GM19455 (cell line): ENCODE data around the gene FSIP2.
"Not testable (repeated sequence)": the region's sequence is repeated elsewhere in the genome, so short reads cannot be mapped to it uniquely, and the experiment has no call there.

Source experiments
- ATAC-seq: cut with Tn5 transposase; IDR thresholded peaks from one replicate; pipeline ENCODE4 v1.9.1; 2021; ENCODE audit not compliant: unreplicated experiment

The FSIP2 gene

DNA sequence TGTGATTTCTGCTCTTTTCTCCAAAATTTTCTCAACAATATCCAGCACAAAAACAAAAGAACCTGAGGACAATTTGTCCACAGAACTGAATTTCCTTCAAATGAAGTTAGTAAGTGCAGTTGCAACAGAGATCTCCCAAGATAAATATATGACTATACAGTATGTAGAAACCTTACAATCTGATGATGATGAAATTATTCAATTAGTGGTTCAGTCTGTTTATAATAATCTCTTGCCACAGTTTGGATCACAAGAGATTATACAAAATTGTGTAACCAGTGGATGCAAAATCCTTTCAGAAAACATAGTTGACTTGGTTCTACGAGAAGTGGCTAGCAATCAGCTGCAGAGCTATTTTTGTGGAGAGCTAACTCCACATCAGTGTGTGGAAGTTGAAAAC lies 68.7 kb downstream of the FSIP2 start:
- ATAC-seq, result no peak

DNA sequence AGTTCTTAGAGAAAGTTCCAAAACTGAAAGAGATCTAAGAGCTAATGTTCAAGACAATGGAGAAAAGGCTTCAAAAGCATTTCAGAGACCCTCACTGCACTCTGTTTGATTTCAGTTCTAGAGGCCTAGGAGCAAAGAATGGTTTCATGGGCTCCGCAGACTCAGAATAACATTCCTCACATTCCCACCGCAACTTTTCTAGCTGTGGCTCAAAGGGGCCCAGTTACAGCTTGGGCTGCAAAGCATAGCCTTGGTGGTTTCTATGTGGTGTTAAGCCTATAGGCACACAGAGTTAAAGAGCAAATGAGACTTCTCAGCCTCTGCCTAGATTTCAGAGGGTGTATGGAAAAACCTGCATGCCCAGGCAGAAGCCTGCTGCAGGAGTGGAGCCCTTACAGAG lies 73.0 kb downstream of the FSIP2 start:
- no peak for ATAC-seq

- no peak for ATAC-seq
Measured at GRCh38 chr2:185813707-185814106, 75.1 kb downstream of the FSIP2 start.

GRCh38 chr2:185817991-185818390 lies 79.4 kb downstream of the FSIP2 start:
- no peak for ATAC-seq

DNA sequence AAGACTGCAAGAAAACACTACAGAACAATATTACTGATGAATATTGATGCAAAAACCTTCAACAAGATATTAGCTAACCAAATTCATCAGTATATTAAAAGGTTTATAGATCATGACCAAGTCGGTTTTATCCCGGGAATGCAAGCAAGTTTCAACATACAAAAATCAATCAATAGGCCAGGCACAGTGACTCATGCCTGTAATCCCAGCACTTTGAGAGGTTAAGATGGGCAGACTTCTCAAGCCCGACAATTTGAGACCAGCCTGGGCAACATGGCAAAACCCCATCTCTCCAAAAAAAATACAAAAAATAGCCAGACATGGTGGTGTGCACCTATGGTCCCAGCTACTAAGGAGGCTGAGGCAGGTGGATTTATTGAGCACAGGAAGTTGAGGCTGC lies 82.9 kb downstream of the FSIP2 start:
- no peak for ATAC-seq

DNA sequence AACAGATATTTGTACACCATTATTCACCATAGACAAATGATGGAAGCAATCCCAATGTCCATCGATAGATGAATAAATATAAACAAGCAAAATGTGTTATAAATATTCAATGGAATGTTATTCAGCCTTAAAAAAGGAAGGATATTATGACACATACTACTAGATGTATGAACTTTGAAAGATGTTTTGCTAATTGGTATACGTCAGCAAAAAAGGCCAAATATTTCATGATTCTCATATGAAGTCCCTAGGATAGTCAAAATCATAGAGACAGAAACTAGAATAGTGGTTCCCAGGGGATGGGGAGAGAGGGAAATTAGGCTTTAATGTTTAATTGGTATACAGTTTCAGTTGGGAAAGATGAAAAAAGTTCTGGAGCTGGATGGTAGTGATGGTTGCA lies 85.2 kb downstream of the FSIP2 start:
- no peak for ATAC-seq

DNA sequence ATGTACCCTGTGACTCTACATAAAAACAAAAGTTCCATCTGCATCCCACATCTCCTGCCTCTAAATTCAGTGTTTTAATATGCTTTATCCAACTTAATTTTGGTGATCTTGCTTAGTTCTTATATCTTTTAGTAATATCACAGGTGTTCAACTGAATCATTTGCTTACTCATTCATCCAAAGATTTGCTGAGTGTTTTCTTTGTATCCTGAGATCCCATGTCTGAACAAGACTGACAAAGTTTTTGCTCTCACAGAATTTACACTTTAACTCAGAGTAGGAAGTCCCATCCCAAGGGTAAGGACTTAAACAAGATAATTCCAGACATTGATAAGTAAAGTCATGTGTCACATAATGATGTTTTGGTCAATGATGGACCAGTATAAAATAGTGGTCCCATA lies 87.0 kb downstream of the FSIP2 start:
- no peak for ATAC-seq

DNA sequence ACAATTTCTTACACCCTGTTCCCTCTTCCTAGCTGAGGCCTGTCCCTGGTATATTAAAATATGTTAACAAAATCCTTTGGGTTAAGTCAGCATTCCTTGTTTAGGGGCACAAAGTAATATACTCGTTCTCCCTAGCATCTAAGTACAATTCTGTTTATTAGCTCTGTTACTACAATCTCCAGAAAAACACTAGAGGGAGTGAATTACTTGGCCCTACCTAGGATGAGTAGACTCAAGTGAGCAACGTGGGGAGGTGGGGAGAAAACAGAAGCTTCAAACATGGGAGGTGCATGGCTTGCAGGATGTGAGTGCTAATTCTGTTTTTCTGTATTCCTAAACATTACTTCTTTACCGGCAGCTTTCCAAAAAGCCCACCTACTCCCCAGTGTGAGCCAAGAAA lies 89.7 kb downstream of the FSIP2 start:
- ATAC-seq, result no peak

- ATAC-seq, result no peak
Measured at GRCh38 chr2:185833864-185834263, 95.3 kb downstream of the FSIP2 start.

GRCh38 chr2:185835974-185836373 lies 97.4 kb downstream of the FSIP2 start:
- ATAC-seq, result no peak

- ATAC-seq, result no peak
Measured at GRCh38 chr2:185854885-185855284, 116.3 kb downstream of the FSIP2 start.

GRCh38 chr2:185857691-185858090 lies 119.1 kb downstream of the FSIP2 start:
- ATAC-seq, result no peak

- no peak for ATAC-seq
Measured at GRCh38 chr2:185859506-185859905, 120.9 kb downstream of the FSIP2 start.

DNA sequence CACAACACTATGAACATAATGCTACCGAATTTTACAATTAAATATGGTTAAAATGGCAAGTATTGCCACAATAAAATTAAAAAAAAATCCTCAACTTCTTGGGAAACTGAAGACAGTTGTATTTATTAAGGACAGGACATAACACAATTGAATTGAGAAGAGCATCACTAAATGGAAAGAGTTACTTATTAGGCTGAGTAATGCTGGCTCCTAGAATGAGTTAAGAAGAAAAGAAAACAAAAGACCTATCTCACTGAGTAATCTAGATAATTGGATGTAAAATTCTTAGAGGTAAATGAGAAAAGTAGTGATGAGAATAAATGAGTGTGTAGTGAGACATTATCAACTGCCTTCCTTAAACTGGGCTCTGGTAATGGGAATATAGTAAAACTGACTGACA lies 121.7 kb downstream of the FSIP2 start:
- no peak for ATAC-seq

DNA sequence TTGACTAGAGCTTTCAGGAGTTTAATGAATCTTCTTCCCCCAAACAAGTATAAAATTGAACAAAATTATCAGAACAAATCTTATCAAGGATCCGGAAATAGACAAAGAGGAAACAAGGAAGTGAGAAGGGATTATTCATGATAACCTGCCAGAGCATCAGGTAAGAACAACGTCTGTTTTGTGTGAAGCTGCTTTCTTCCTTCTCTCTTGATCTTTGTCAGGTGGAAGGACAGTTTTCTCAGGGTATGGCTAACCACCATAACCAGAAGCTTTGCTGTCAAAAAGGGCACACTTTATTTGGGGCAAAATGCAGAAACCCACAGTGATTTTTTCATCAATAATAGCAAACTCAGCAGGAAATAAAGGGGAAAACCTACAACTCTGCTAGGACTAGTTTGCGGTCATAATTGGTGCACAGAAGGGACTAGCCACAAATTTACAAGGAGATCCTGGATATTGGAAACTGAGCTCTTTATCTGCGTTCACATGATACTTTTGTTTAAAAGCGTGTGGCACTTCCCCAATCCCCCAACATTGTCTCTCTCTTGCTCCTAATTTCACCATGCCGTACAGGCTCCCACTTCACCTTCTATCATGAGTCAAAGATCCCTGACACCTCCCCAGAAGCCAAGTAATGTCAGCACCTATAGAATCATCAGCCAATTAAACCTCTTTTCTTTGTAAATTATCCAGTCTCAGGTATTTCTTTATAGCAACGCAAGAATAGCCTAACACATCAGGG lies 124.2 kb downstream of the FSIP2 start:
- no peak for ATAC-seq

DNA sequence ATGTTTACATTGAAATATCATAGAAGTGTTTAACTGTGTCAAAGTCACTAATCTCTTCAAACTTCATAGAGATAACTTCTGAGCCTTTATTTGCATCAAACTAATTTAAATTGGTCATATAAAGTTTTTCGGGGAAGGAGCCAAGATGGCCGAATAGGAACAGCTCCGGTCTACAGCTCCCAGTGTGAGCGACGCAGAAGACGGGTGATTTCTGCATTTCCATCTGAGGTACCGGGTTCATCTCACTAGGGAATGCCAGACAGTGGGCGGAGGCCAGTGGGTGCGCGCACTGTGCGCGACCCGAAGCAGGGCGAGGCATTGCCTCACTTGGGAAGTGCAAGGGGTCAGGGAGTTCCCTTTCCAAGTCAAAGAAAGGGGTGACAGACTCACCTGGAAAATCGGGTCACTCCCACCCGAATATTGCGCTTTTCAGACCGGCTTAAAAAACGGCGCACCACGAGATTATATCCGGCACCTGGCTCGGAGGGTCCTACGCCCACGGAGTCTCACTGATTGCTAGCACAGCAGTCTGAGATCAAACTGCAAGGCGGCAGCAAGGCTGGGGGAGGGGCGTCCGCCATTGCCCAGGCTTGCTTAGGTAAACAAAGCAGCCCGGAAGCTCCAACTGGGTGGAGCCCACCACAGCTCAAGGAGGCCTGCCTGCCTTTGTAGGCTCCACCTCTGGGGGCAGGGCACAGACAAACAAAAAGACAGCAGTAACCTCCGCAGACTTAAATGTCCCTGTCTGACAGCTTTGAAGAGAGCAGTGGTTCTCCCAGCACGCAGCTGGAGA lies 126.1 kb downstream of the FSIP2 start:
- not testable (repeated sequence) for ATAC-seq

DNA sequence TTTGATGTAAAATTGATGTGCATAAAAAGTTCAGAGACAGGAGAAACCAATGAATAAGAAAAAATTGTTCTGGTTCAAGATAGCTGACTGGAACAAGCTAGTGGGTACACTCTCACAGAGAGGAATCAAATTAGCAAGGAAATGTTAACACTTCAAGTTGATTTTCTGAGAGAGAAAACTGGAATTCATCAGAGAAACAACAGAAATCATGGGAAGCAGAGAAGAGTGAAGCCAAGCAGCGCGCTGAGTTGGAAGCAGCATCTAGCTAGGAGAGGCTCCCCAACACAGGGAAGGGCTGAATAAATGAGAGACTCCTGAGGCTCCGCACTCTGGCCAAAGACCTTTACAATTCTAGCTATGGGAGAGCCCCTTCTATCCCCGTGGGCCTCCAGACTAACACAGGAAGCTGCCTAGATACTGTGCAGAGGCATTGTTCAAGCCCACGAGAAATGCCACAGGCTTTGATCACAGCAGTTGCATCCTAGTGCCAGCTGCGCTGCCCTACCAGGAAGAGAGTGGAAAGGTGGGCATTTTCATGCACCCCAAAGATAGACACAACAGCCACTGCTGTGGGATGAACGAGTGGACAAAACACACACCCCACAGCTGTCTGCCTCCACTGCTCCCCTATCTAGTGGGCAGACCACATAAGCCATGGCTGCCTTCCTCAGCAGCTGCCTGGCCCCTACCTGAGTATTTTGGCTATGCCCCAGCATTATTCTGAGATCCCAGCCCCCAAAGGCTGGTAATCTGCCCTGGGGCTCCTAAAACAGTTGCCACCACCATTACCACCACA lies 136.7 kb downstream of the FSIP2 start:
- ATAC-seq, result no peak

- no peak for ATAC-seq
Measured at GRCh38 chr2:185876234-185876633, 137.6 kb downstream of the FSIP2 start.

DNA sequence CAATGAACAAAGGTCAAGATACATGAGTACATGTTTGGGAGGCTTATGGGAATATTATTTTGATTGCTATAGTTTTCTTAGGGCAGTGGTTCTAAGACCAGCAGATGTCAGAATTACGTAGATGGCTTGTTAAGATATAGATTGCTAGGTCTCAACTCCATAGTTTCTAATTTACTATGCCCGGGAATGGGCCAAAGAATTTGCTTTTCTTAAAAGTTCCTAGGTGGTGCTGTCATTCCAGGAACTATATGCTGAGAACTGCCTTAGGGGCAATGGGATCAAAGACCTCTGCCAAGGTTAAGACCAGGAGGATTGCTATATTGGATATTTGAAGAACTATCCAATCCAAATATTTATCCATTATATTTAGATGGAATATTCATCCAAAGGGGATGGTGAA lies 141.8 kb downstream of the FSIP2 start:
- no peak for ATAC-seq
